Fibroblast of lung (primary cell): ENCODE measurements around the gene PRKACG.

Source experiments
- CTCF ChIP-seq, 2 donors: IDR thresholded peaks in 1 of 2; conservative IDR thresholded peaks in 1 of 2; 1 replicate in 1 of 2; 2 replicates in 1 of 2; pipeline ENCODE4 v1.5.1; 2011 to 2012; ENCODE audit warnings: low read length in 2 of 2, control low read depth in 1 of 2, inconsistent platforms in 1 of 2, low read depth in 1 of 2, mild to moderate bottlenecking in 1 of 2
- EZH2 ChIP-seq: IDR thresholded peaks from 2 replicates; pipeline ENCODE4 v1.5.1; 2012; ENCODE audit warnings: low read length, control low read depth, mild to moderate bottlenecking; ENCODE audit errors: missing control alignments

GRCh38 chr9:69014013-69014412 is at the start of gene PRKACG:
- TF ChIP-seq CTCF (conservative IDR thresholded peaks at IDR 0.05 in 1 of 2, IDR thresholded peaks at IDR 0.05 in 1 of 2; ENCODE audit: low read depth in 1 of 2, low read length in 2 of 2) (no peak), EZH2 (no peak)
